Uterus (tissue), 2 donors: ENCODE measurements around the gene ATP11A.

ENCODE experiments used
- CTCF ChIP-seq, 4 experiments: fragments of 200-600 bp in 2 of 4; fragments of 450-650 bp in 2 of 4; sonication (generic) in 2 of 4; IDR thresholded peaks; one replicate each; pipeline ENCODE4 v1.5.1; 2016 to 2019; ENCODE audit warnings: antibody characterized with exemption in 4 of 4, mild to moderate bottlenecking in 2 of 4, moderate library complexity in 1 of 4
- POLR2A ChIP-seq, 2 donors: fragments of 450-650 bp; IDR thresholded peaks; one replicate each; pipeline ENCODE4 v1.6.1; 2016; ENCODE audit warnings: antibody characterized with exemption in 2 of 2, mild to moderate bottlenecking in 1 of 2, moderate library complexity in 1 of 2

DNA sequence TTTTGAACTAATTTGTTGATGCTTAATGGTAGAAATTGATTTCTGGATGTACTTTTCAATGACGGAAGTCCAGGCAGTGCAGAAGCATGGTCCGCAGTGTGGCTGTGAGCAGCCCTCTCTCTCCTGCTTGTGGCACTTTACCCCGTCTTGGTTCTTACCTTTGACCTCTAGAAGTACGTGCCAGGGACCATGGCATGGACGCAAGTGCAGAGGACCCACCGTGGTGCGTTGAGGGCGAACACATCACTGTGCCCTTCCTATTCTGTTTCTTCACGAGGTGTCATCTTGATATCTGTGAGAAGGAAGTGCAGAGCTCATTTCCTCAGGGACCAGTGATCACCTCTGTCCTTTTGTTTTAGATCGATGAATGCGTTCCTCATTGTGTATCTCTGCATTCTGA lies 135.2 kb downstream of the ATP11A start:
- no peak for TF ChIP-seq CTCF (IDR thresholded peaks at IDR 0.05)
- no peak for TF ChIP-seq POLR2A (IDR thresholded peaks at IDR 0.05)
